Globus pallidus (tissue), 1 donor: ENCODE data around the gene TMEM33.

ENCODE experiments used
- DNase-seq: peaks from one replicate; pipeline ENCODE4 v3.0.0-alpha.2; 2015; ENCODE audit warnings: low spot score

The TMEM33 gene

DNA sequence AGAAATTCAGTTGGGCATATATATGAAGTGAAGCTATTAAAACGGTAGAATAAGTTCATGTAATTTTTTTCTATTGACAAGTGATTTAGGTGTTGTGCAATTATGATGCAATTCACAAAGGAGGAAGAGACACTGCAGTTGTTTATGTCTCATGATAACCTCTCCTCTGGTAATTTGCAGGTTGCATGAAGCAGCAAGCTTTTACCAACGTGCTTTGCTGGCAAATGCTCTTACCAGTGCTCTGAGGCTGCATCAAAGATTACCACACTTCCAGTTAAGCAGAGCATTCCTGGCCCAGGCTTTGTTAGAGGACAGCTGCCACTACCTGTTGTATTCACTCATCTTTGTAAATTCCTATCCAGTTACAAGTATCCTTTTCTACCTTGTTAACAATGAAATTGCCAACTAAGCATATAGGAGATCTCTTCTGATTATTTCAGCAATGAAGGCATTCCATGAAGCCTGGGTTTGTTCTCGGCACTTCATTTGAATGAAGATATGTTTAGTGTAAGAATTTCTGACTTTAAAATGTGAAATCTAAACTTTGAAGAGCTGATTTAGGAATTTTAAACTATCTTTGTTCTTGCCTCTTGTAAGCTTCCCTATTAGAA, 3.9 kb downstream of the TMEM33 start:
- DNase-seq = no peak

DNA sequence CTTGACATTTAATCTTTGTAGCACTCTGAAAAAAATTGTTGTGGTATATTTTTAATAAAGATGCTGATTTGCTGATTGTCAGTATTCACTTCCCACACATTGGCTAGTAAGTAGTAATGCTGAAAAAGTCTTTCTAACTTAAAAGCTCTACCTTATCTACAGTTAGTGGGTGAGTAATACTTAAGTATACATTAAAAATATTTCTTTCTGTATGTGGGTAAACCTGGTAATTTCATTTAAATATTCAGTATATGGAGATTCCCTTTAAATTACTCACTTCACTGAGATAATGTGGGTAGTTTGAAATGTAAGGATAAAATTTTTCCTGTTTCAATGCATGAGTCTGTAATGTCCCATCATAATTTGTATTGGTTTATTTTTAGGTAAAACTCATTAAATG, 5.6 kb downstream of the TMEM33 start:
- DNase-seq = no peak

DNA sequence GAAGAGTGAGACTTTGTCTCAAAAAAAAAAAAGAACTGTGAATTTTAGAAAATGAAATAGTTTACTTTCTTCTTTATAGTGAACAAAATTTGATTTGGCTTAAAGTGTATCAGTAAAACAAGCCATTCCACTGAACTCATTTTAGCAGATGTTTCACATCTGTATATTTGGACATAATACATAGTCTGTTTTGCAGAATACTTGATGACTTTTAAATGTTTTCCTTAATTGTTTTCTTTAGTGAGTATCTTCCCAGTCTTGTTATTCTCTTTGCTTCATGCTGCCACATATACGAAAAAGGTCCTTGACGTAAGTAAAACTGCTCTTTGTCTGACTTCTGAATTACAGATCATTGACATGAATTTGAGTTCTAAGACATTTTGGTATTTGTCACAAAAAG, 8.3 kb downstream of the TMEM33 start:
- no peak for DNase-seq

- no peak for DNase-seq
Observed at GRCh38 chr4:41944089-41944488, 8.9 kb downstream of the TMEM33 start.

- no peak for DNase-seq
Observed at GRCh38 chr4:41949531-41949930, 14.3 kb downstream of the TMEM33 start.

DNA sequence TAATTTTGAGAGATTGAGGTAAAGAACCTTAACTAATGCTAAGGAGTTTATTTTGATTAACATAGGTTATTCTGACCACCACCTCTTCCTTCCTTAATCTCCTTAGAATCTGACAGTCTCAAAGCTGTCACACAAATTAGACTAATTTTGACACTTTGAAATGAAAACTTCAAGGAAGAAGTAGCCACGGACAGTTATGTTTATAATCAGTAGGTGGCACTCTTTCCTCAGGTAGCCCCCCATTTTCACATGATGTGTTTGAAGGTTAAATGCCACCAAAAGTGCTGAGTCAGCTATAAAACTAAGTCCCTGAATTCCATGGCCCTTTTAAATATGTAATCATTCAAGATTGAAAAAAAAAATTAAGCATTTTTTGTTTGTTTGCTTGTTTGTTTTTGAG, 22.4 kb downstream of the TMEM33 start:
- no peak for DNase-seq

DNA sequence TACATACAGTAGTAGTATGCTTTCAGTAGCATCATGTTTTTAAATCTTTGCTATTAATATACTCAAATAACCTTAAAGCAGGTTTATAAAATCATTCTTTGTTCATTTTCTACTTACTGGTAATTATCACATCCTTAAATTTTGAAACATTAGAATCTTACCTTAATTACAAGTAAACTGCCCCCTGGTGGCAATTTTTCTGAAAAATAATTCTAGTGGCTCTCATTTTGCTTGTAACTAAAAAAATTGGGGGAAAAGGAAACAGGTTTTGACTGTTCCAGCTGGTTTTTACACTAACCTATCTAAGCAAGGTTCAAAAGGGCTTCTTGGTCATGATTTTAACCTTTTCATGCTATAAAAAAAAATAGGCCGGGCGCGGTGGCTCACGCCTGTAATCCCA, 27.9 kb downstream of the TMEM33 start:
- DNase-seq = no peak

DNA sequence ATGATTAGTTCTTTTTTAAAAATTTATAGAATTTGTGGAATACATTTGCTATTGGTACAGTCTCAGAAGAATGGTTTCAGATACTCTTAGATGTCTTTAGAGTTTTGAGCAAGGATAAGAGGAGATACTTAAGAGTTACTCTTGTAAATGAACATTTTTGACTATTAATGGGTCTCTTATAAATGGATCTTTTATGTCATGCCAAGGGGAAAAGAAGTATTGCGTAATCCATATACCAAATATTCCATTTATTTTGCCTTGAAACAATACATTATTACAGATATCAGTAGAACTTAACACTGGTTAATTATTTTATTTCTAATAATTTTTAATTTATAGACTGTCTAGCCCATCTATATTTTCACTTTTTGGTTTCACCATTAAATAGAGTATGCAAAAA, 29.2 kb downstream of the TMEM33 start:
- no peak for DNase-seq

DNA sequence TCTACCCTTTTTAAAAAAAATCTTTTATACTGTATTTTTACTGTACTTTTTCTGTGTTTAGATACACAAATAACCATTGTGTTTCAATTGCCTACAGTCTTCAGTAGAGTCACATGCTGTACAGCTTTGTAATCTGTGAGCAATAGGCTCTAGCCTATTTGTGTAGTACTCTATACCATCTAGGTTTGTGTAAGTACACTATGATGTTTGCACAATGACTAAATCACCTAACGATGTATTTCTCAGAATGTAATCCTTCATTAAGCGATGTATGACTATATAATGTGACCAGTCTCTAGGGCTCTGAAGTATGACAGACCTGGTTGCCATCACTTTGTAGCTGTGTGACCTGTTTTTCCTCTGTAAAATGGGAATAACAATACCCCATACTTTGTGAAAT, 32.2 kb downstream of the TMEM33 start:
- no peak for DNase-seq

DNA sequence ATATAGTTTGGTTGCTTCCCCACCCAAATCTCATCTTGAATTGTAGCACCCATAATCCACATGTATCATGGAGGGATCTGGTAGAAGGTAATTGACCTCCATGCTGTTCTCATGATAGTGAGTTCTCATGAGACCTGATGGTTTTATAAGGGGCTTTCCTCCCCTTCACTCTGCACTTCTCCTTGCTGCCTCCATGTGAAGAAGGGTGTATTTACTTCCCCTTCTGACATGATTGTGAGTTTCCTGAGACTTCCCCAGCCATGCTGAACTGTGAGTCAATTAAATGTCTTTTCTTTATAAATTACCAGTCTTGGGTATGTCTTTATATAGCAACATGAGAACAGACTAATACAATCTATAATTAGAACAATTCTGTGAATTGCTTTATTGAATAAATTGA, 34.4 kb downstream of the TMEM33 start:
- DNase-seq = no peak

DNA sequence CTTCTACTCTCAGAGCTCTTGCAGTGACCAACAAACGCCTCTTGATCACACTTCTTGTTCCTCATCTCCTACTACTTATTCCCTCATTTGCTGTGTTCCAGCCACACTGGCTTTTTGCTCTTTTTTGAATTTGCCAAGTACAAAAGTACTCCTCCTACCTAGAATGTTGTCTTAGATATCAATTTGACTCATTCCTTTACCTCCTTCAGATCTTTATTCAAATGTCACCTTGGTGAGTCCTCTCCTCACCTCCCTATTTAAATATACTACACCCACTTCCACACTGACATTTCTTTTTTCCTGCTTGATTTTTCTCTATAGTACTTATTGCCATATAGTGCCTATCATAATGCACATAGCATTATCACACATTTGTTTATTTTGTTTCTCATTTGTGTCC, 40.1 kb downstream of the TMEM33 start:
- DNase-seq = no peak

DNA sequence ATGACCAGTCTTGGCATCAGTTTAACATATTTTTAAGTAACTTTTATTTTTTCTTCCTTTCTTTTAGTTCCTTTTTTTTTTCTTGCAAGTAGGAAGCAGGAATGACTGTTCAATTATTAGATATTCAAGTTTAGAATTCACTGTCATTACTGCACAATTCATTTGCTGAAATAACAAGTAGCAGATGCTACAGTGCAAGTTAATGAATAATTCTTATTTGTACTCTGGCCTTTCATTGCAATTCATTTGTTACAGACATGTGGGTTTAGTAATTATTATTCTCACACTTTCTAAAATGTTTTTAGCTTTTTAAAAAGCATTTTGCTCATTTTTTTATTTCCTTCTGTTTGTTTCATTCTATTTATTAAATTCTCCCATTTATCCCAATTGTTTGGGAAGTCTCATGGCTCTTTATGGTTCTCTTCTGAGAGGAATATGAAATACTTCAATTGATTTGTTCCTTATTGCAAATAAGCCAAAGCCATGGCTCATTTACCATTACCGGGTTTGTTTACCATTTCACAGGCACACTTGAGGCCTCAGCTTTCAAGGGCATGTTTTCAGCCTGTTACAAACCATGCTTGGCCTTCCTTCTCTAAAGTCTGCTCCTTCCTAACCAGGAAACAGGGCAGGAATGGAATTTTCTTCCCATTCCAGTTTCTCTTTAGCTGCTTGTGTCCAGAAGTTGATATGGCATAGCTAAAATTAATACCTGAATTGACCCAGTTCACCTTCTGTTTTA, 41.7 kb downstream of the TMEM33 start:
- DNase-seq = no peak

DNA sequence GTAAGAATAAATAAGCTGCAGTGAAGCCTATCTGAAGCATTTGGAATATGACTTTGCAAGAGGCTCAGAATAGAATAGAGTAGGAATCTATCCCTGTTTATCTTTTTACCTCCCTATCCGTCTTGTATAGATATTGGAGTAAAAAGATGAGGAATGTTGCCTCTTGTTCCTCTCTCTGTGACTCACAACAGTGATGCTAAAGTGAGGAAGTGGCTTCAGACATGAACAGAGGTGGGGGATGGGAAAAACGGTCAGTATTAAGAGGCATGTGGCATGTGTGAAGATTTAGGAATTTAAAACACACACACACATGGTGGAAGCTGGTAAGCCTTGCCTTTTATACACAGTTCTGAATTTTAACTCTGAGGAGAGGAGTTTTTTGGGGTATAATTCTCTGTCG, 42.5 kb downstream of the TMEM33 start:
- DNase-seq = no peak

DNA sequence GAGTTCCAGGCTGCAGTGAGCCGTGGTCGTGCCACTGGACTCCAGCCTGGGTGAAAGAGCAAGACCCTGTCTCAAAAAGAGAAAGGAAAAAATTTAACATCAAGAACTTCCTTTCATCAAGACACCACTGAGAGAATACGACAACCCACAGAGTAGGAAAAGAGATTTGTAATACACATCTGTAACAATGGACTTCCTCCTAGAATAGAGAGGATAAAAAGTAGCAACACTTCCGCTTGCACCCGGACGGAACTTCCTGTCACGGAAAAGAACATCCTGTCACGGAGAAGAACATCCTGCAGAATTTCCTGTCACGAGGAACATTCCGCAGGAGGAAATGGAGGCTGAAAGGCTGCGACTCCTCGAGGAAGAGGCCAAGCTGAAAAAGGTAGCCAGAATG, 46.2 kb downstream of the TMEM33 start, which contains the start of gene DCAF4L1:
Gene DCAF4L1 (plus strand): TSS at position 301 of the 400 bp plus-strand sequence. CDS start 37 bp downstream, at position 338.
- DNase-seq = no peak

DNA sequence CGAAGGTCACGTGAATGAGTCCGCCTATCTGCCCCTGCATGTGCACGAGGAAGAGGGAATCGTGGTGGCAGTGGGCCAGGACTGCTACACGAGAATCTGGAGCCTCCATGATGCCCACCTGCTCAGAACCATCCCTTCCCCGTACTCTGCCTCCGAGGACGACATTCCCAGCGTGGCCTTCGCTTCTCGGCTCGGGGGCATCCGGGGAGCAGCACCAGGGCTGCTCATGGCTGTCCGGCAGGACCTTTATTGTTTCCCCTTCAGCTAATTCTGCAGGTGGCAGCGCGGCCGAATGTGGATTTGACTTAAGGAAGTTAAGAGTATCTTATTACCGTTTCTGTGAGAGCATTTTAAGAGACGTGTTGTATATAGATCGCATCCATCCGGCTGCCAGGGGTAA, 47.5 kb downstream of the TMEM33 start:
- no peak for DNase-seq

DNA sequence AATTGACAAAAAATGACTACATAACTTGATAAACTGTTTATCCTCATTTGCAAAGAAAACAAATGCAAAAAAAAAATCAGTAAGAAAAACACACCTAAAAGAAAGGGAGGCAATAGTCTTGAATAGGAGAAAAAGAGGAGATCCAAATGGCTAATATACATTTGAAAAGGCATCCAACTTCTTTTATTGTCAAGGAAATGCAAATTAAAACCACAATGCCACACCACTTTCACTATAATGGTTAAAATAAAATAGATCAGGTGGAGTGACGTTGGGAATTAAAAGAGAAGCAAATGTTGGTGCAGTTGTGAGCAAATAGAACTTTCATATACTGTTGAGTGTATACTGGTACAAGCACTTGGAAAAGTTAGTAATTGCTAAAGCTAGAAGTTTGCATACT, 49.9 kb downstream of the TMEM33 start:
- no peak for DNase-seq

DNA sequence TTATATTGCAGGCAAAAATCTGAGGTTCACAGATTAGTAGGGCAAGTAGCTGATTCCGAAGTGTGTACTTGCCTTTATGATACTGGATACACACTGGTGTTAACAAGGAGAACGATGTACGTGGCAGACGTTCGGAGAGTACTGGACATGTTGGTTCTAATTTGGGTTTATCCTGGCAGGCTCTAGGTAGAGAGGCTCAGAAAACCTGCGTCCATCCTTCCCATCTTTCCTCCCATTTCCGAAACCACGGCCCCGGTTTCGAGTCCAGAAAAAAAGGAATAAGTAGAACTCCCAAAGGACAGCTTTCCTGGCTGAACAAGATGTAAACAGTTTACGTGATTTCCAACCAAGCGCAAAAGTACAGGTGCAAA, 54.8 kb downstream of the TMEM33 start:
- DNase-seq = no peak

DNA sequence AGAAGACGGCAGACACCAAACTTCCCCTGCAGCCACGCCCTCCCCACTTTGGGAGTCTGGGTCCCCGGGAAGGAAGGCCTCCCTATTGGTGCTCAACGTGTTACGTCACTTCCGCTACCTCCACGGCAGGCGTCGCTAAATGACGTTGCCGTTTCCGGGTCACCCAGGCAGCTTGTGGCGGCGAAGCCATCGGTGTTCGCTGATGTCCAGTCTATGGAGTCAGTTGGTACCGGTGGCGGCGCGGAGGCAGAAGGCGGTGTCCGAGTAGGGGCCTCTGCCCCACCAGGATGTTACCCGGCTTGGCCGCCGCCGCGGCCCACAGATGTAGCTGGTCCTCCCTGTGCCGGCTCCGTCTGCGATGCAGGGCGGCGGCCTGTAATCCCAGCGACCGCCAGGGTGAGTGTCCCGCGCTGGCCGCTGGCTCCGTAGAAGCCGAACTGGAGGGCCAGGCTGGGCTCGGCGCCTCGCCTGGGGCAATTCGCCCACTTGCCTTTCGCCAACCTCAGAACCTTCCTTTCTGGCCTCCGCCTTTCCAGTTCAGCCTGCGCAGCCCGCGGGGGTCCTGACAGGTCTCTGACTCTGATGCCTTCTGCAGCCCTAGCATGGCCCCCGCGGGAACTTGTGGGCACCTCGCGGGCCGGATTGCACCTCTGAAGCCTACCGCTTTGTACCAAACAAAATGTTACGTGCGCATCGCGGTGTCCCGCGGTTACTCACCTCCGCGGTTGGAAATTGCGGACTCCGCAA, 55.3 kb downstream of the TMEM33 start, which contains the start of gene SLC30A9:
Gene SLC30A9 (plus strand): TSS at position 166 of the 747 bp plus-strand sequence. CDS start 122 bp downstream, at position 288.
- peak; percentile 96 for DNase-seq

- no peak for DNase-seq
Observed at GRCh38 chr4:41991916-41992767, 56.9 kb downstream of the TMEM33 start.

GRCh38 chr4:41992967-41993857, 58.0 kb downstream of the TMEM33 start:
- DNase-seq = no peak

- DNase-seq = no peak
Observed at GRCh38 chr4:41994461-41994985, 59.3 kb downstream of the TMEM33 start.
